ENCODE results near the gene POLR3E.

- no peak for TF ChIP-seq CTCF (IDR thresholded peaks at IDR 0.05)
- no peak for TF ChIP-seq EP300 (IDR thresholded peaks at IDR 0.05; ENCODE audit: low read depth)
- TF ChIP-seq POLR2A (IDR thresholded peaks at IDR 0.05), result no peak
- TF ChIP-seq POLR2AphosphoS5 (IDR thresholded peaks at IDR 0.05), result no peak
These were observed 30.2 kb downstream of the POLR3E start for GRCh38 chr16:22327446-22327775.

Data from transverse colon (tissue), 4 donors.